ENCODE results near the gene LACC1. TPM values are rescaled to one million over a fixed set of nuclear protein-coding genes. Genes with fewer than 3 reads are reported as not detected.

The LACC1 gene
- total RNA-seq (10 to 100 TPM in 6 of 9 donors, 1 to 10 TPM in 3; 3.1 to 21.6 (median 12.8) TPM), polyA plus RNA-seq (1 to 10 TPM; 4.2 to 9.9 (median 7.6) TPM)
- long read RNA-seq, donor 1 = 0 reads
- long read RNA-seq, donor 2 = 0 reads
- long read RNA-seq, donor 3 = 0 reads
- long read RNA-seq, donor 4, full-length matches to known transcripts = 8 of 9 reads
- long read RNA-seq, donor 4, partial matches to known transcripts = 0 of 9 reads
- long read RNA-seq, donor 4, other reads (novel, unspliced or antisense) = 1 of 9 reads
- long read RNA-seq, donor 5, full-length matches to known transcripts = 9 of 18 reads
- long read RNA-seq, donor 5, partial matches to known transcripts = 0 of 18 reads
- long read RNA-seq, donor 5, other reads (novel, unspliced or antisense) = 9 of 18 reads
- long read RNA-seq, donor 6, full-length matches to known transcripts = 3 of 12 reads
- long read RNA-seq, donor 6, partial matches to known transcripts = 3 of 12 reads
- long read RNA-seq, donor 6, other reads (novel, unspliced or antisense) = 6 of 12 reads
- long read RNA-seq, donor 7 = 0 reads
- long read RNA-seq, donor 8 = 0 reads
- long read RNA-seq, donor 9 = 0 reads
- long read RNA-seq, donor 10 = 0 reads

DNA sequence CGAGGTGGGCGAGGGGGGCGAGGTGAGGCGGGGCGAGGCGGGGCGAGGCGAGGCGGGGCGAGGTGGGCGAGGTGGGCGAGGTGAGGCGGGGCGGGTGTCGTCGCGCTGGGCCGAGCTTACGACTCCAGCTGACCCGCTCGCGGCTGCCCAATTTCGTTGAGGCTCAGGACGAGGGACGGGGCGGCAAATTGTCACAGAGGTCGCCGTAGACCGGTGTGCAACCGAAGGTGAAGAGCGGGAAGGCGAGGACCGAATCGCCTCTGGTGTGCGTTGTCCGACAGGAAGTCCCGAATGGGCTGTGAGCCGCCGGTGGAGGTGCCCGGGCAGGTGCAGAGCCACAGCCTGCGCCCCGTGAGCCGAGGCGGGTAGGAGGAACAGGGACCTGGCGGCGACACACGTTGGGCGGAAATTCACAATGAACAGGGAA lies at the start of gene LACC1:
TSS of gene LACC1 (plus strand) at position 150 of the 427 bp plus-strand sequence. CDS start 1,082 bp downstream, outside the sequence.
- peaks cover 11 to 24% of the 10 kb centered on the region in 2 donors for H3K4me1 ChIP-seq (replicated peaks in 1 of 2)
- intact Hi-C loops (cut with DNase I) = no loop called here
- no peaks in the 10 kb centered on the region for H3K27me3 ChIP-seq
- no peaks in the 10 kb centered on the region for H3K36me3 ChIP-seq (replicated peaks in 1 of 2)
- no peaks in the 10 kb centered on the region for H3K9me3 ChIP-seq (replicated peaks in 1 of 3)
- peak within 1 kb of the TSS; percentile 93 to 99 (median 97) for H3K27ac ChIP-seq
- peak within 1 kb of the TSS; percentile 1 to 96 (median 76) for H3K4me3 ChIP-seq
- TF ChIP-seq POLR2A (IDR thresholded peaks at IDR 0.05) (no peak), CTCF (IDR thresholded peaks at IDR 0.05) (no peak)
- peak in 4 of 7 donors; percentile 41 to 69 (median 62) for DNase-seq
- 0 to 3% (median 2%) methylated on average over 26 to 48 of the region's 48 CpGs for WGBS, 4 donors

DNA sequence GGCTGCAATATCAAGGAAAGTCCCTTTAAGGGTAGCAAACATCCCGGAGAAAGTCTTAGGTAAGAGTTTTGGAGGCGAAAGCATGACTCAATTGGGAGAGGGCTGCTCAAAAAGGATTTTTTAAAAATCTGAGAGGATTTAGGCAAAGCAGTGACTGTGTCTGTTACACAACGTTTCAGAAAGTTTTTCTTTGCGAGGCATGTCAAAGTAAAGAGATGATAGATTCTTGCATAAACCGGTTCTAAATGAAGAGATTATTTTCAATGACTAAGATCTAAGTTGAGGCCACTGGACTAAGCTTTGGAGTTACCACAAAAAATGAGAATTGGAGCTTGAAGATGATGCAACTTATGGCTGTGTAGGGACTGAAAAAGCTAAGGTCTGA lies 49.2 kb upstream of the LACC1 start:
- Histone ChIP-seq H3K9me3 (replicated peaks in 1 of 3) (no peaks in the 10 kb centered on the region), H3K36me3 (replicated peaks in 1 of 2) (no peaks in the 10 kb centered on the region), H3K27me3 (no peaks in the 10 kb centered on the region), H3K4me3 (no peak overlapping the region), H3K27ac (no peak overlapping the region), H3K4me1 (replicated peaks in 1 of 2) (no peaks in the 10 kb centered on the region)
- TF ChIP-seq CTCF (IDR thresholded peaks at IDR 0.05) (no peak), POLR2A (IDR thresholded peaks at IDR 0.05) (no peak)
- WGBS, 4 donors = 41 to 44% (median 42%) methylated on average over 5 of the region's 5 CpGs
- no peak for DNase-seq
- intact Hi-C loops (cut with DNase I) = no loop called here

DNA sequence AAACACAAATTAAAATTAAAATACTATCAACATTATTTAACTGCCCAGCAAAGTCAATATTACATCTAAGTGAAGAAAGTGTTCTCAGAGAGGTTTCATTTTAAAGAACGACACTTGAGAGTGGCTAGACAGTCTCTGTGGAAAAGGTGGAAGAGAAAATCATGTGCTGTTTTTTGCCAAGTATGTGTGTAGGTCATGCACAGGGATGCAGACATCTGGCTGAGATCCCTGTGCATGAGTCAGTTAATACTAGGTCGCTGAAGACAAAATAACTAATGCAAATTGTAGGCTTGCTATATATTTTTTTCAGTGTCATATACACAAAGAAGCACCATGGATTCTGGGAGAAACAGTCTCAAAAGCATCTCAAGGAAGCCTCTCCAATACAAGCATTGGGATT lies 48.6 kb upstream of the LACC1 start:
- no peak for TF ChIP-seq CTCF (IDR thresholded peaks at IDR 0.05)
- TF ChIP-seq POLR2A (IDR thresholded peaks at IDR 0.05) = no peak
- no peaks in the 10 kb centered on the region for H3K9me3 ChIP-seq (replicated peaks in 1 of 3)
- H3K4me3 ChIP-seq = no peak overlapping the region
- no peaks in the 10 kb centered on the region for H3K27me3 ChIP-seq
- H3K4me1 ChIP-seq (replicated peaks in 1 of 2) = no peaks in the 10 kb centered on the region
- no peak for DNase-seq
- H3K36me3 ChIP-seq (replicated peaks in 1 of 2) = no peaks in the 10 kb centered on the region
- no peak overlapping the region for H3K27ac ChIP-seq
- intact Hi-C loops (cut with DNase I) = no loop called here
- WGBS, 4 donors = 73 to 86% (median 76%) methylated on average over 2 of the region's 2 CpGs

GRCh38 chr13:43835701-43836100 lies 44.0 kb upstream of the LACC1 start:
- intact Hi-C loops (cut with DNase I) = no loop called here
- DNase-seq = no peak
- Histone ChIP-seq H3K9me3 (replicated peaks in 1 of 3) (no peaks in the 10 kb centered on the region), H3K4me1 (replicated peaks in 1 of 2) (no peaks in the 10 kb centered on the region), H3K4me3 (no peak overlapping the region), H3K27ac (no peak overlapping the region), H3K36me3 (replicated peaks in 1 of 2) (no peaks in the 10 kb centered on the region), H3K27me3 (no peaks in the 10 kb centered on the region)
- TF ChIP-seq CTCF (IDR thresholded peaks at IDR 0.05) = no peak
- no peak for TF ChIP-seq POLR2A (IDR thresholded peaks at IDR 0.05)
- WGBS, 4 donors = 87 to 94% (median 92%) methylated on average over 2 of the region's 2 CpGs
